CD4-positive, CD25-positive, alpha-beta regulatory T cell (primary cell): ENCODE data around the gene OR8D2. TPM values are rescaled to one million over a fixed set of nuclear protein-coding genes. Genes with fewer than 3 reads are reported as not detected.

Source experiments
- ATAC-seq, 2 donors: fragments of 150-1000 bp; cut with Tn5 transposase; one replicate each; pipeline ENCODE4 v1.10.0; 2021; ENCODE audit warnings: low read depth in 2 of 2, moderate number of reproducible peaks in 2 of 2, moderate library complexity in 1 of 2
- DNase-seq, 3 donors: peaks; one replicate each; pipeline versions ENCODE4 v3.0.0 to v3.0.0-alpha.2; 2012 to 2022; ENCODE audit warnings: mixed read lengths in 1 of 3
- H3K27ac ChIP-seq: one replicate; pipeline ENCODE4 v1.7.0; 2013; ENCODE audit warnings: mild to moderate bottlenecking, low read length; ENCODE audit not compliant: insufficient read depth, poor library complexity, severe bottlenecking
- H3K27me3 ChIP-seq: one replicate; pipeline ENCODE4 v1.7.0; 2013; ENCODE audit warnings: low read length; ENCODE audit not compliant: control insufficient read depth, insufficient read depth
- H3K36me3 ChIP-seq: one replicate; pipeline ENCODE4 v1.7.0; 2013; ENCODE audit warnings: mild to moderate bottlenecking, low read length, moderate library complexity; ENCODE audit not compliant: control insufficient read depth, insufficient read depth
- H3K4me1 ChIP-seq: 2 replicates; pipeline ENCODE4 v1.7.0; 2013; ENCODE audit warnings: mild to moderate bottlenecking, low read length; ENCODE audit not compliant: insufficient read depth, control insufficient read depth, poor library complexity, severe bottlenecking
- H3K4me3 ChIP-seq: one replicate; pipeline ENCODE4 v1.7.0; 2013; ENCODE audit warnings: low read depth, mild to moderate bottlenecking, low read length, moderate library complexity
- H3K9me3 ChIP-seq, 2 experiments: 1 replicate in 1 of 2; 2 replicates in 1 of 2; pipeline ENCODE4 v1.7.0; 2013; ENCODE audit warnings: low read length in 2 of 2, mild to moderate bottlenecking in 1 of 2, moderate library complexity in 1 of 2; ENCODE audit not compliant: control insufficient read depth in 2 of 2
- H3K27ac Mint-ChIP-seq, 3 donors: one replicate each; pipeline ENCODE4 v1.8.0; 2020 to 2022; ENCODE audit warnings: mild to moderate bottlenecking in 3 of 3, mixed read lengths in 3 of 3, moderate library complexity in 2 of 3
- H3K27me3 Mint-ChIP-seq: one replicate; pipeline ENCODE4 v1.8.0; 2022; ENCODE audit warnings: mild to moderate bottlenecking, mixed read lengths
- H3K36me3 Mint-ChIP-seq: one replicate; pipeline ENCODE4 v1.8.0; 2020; ENCODE audit warnings: mixed read lengths
- H3K4me1 Mint-ChIP-seq, 4 donors: one replicate each; pipeline ENCODE4 v1.8.0; 2020 to 2022; ENCODE audit warnings: mixed read lengths in 4 of 4, mild to moderate bottlenecking in 1 of 4
- H3K4me3 Mint-ChIP-seq, 4 donors: one replicate each; pipeline ENCODE4 v1.8.0; 2020 to 2022; ENCODE audit warnings: mild to moderate bottlenecking in 4 of 4, mixed read lengths in 4 of 4, moderate library complexity in 3 of 4
- H3K9me3 Mint-ChIP-seq, 7 donors: one replicate each; pipeline ENCODE4 v1.8.0; 2020 to 2022; ENCODE audit warnings: mixed read lengths in 7 of 7, mild to moderate bottlenecking in 3 of 7, moderate library complexity in 2 of 7
- polyA plus RNA-seq, 4 donors: library from polyadenylated mRNA; unstranded; fragments of 300-500 nt; fragmentation: Illumina TruSeq; gene quantifications; one replicate each; pipeline ENCODE4 v1.2.3, GENCODE V29; 2021
- total RNA-seq: library from RNA; stranded (reverse); gene quantifications from one replicate; pipeline ENCODE4 v1.2.3, GENCODE V29; 2022

Gene OR8D2, protein sequence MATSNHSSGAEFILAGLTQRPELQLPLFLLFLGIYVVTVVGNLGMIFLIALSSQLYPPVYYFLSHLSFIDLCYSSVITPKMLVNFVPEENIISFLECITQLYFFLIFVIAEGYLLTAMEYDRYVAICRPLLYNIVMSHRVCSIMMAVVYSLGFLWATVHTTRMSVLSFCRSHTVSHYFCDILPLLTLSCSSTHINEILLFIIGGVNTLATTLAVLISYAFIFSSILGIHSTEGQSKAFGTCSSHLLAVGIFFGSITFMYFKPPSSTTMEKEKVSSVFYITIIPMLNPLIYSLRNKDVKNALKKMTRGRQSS
- total RNA-seq (not detected), polyA plus RNA-seq (not detected)

DNA sequence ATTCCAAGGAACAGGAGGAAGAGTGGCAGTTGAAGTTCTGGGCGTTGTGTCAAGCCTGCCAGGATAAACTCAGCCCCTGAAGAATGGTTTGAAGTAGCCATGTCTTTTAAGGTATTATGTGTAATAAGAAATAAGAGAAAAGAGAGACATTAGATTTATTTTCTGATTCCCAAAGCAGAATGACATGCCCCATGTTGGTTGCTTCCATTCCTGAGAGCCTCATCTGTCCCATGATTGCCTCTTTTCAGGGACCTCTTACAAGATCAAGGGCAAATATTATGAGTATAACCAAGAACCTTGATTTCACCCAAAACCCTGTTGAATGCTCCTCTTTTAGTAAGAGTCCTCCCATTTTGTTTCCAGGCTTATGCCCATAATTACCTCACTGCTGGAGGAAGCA lies at the start of gene OR8D2:
OR8D2 (minus strand) TSS at position 101 of the 400 bp plus-strand sequence; CDS start at position 101, 0 bp downstream.
- Mint-ChIP-seq H3K36me3 (no peaks in the 10 kb centered on the region), H3K27me3 (no peaks in the 10 kb centered on the region), H3K4me3 (no peak within 1 kb of the TSS), H3K27ac (peak within 1 kb of the TSS in 1 of 3 donors; percentile 22), H3K4me1 (no peaks in the 10 kb centered on the region), H3K9me3 (peaks cover 0 to 4% (median 0%) of the 10 kb centered on the region in 7 donors)
- H3K4me1 ChIP-seq = no peaks in the 10 kb centered on the region
- no peak within 1 kb of the TSS for H3K27ac ChIP-seq
- H3K4me3 ChIP-seq = no peak within 1 kb of the TSS
- H3K9me3 ChIP-seq = no peaks in the 10 kb centered on the region
- H3K36me3 ChIP-seq = no peaks in the 10 kb centered on the region
- no peaks in the 10 kb centered on the region for H3K27me3 ChIP-seq
- DNase-seq (no peak), ATAC-seq (no peak)

DNA sequence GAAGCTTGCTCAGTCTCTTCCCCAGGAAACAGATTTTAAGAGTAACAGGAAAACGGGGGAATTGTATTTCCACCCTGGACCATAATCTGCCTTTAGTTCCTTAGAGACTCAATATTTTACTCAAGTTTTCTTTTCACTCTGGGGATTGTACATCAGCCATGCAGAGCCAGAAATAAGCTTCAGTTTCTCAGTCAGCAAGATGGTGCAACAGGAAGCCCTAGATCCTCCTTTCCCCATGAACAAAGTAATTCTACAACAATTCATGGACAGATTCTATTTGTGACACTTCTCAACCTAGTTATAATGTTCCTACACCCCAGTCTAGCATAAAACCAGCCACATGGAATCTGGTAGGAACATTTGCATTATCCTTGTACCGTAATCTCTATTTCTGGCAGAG lies 39.6 kb upstream of the OR8D2 start:
- H3K36me3 Mint-ChIP-seq = no peaks in the 10 kb centered on the region
- Histone ChIP-seq H3K27ac (no peak overlapping the region), H3K4me1 (no peaks in the 10 kb centered on the region), H3K4me3 (no peak overlapping the region), H3K27me3 (no peaks in the 10 kb centered on the region), H3K9me3 (no peaks in the 10 kb centered on the region), H3K36me3 (no peaks in the 10 kb centered on the region)
- H3K4me1 Mint-ChIP-seq = no peaks in the 10 kb centered on the region
- ATAC-seq = no peak
- H3K27me3 Mint-ChIP-seq = no peaks in the 10 kb centered on the region
- no peak for DNase-seq
- no peak overlapping the region for H3K27ac Mint-ChIP-seq
- H3K9me3 Mint-ChIP-seq = peaks cover 0 to 1% (median 0%) of the 10 kb centered on the region in 7 donors
- no peak overlapping the region for H3K4me3 Mint-ChIP-seq

DNA sequence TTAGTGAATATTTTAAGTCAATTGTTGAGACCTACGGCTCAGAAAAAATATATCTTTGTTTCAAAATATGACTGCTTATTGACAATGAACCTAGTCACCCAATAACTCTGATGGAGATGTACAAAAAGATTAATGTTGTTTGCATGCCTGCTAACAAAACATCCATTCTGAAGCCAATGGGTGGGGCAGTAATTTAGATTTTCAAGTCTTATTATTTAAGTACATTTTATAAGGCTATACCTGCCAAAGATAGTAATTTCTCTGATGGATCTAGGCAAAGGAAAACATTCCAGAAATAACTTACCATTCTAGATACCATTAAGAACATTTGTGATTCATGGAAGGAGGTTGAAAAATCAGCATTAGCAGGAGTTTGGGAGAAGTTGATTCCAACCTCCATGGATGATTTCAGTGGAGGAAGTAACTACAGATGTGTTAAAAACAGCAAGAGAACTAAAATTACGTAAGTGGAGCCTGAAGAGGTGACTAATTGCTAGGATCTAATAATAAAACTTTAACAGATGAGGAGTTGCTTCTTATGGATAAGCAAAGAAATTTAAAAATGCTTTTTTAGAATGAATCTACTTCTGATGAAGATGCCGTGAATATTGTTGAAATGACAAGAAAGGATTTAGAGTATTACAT lies 26.4 kb upstream of the OR8D2 start:
- Mint-ChIP-seq H3K4me1 (no peaks in the 10 kb centered on the region), H3K27ac (no peak overlapping the region), H3K27me3 (no peaks in the 10 kb centered on the region), H3K4me3 (no peak overlapping the region), H3K9me3 (peaks cover 4 to 18% (median 5%) of the 10 kb centered on the region in 7 donors), H3K36me3 (no peaks in the 10 kb centered on the region)
- Histone ChIP-seq H3K4me3 (no peak overlapping the region), H3K4me1 (no peaks in the 10 kb centered on the region), H3K27ac (no peak overlapping the region), H3K27me3 (no peaks in the 10 kb centered on the region), H3K9me3 (no peaks in the 10 kb centered on the region), H3K36me3 (no peaks in the 10 kb centered on the region)
- no peak for ATAC-seq
- DNase-seq = no peak

DNA sequence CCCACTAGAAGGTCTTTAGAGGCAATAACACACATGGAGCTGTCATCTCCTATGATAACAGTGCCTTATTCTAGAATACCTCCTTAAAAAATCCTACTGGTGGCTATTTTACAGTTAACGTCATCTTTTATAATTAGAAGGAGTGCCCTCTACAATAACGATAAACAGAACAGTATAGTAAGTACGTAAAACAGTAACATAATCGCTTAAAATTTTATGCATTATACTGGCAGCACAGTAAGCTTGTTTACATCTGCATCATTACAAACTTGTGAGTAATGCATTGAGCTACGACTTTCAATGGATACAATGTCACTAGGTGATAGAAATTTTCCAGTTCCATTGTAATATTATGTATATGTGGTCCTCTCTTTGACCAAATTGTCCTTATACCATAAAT lies 24.3 kb upstream of the OR8D2 start:
- ATAC-seq = no peak
- Mint-ChIP-seq H3K9me3 (peaks cover 0 to 12% (median 2%) of the 10 kb centered on the region in 7 donors), H3K4me3 (no peak overlapping the region), H3K27ac (no peak overlapping the region), H3K27me3 (no peaks in the 10 kb centered on the region), H3K4me1 (no peaks in the 10 kb centered on the region), H3K36me3 (no peaks in the 10 kb centered on the region)
- no peak for DNase-seq
- Histone ChIP-seq H3K4me1 (no peaks in the 10 kb centered on the region), H3K36me3 (no peaks in the 10 kb centered on the region), H3K9me3 (no peaks in the 10 kb centered on the region), H3K4me3 (no peak overlapping the region), H3K27me3 (no peaks in the 10 kb centered on the region), H3K27ac (no peak overlapping the region)

DNA sequence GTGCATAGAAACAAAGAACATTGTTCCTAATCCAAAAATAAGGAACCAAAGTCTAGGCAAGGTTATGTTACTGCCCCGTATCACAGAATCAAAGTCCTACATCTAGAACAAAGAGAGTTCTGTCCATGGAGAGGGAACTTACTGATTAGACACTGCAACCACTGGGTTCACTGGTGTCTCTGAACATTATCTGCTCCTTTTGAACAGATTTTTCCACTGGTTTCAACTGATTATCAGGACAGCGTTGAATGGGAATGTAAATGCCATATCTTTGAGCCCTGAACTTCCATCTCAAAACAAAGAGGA lies 20.1 kb upstream of the OR8D2 start:
- H3K27me3 ChIP-seq = no peaks in the 10 kb centered on the region
- no peaks in the 10 kb centered on the region for H3K4me1 ChIP-seq
- Mint-ChIP-seq H3K27ac (no peak overlapping the region), H3K9me3 (peaks cover 0 to 3% (median 0%) of the 10 kb centered on the region in 7 donors), H3K36me3 (no peaks in the 10 kb centered on the region), H3K27me3 (no peaks in the 10 kb centered on the region), H3K4me3 (no peak overlapping the region), H3K4me1 (no peaks in the 10 kb centered on the region)
- ATAC-seq (no peak), DNase-seq (no peak)
- no peak overlapping the region for H3K4me3 ChIP-seq
- no peak overlapping the region for H3K27ac ChIP-seq
- H3K36me3 ChIP-seq = no peaks in the 10 kb centered on the region
- H3K9me3 ChIP-seq = no peaks in the 10 kb centered on the region

DNA sequence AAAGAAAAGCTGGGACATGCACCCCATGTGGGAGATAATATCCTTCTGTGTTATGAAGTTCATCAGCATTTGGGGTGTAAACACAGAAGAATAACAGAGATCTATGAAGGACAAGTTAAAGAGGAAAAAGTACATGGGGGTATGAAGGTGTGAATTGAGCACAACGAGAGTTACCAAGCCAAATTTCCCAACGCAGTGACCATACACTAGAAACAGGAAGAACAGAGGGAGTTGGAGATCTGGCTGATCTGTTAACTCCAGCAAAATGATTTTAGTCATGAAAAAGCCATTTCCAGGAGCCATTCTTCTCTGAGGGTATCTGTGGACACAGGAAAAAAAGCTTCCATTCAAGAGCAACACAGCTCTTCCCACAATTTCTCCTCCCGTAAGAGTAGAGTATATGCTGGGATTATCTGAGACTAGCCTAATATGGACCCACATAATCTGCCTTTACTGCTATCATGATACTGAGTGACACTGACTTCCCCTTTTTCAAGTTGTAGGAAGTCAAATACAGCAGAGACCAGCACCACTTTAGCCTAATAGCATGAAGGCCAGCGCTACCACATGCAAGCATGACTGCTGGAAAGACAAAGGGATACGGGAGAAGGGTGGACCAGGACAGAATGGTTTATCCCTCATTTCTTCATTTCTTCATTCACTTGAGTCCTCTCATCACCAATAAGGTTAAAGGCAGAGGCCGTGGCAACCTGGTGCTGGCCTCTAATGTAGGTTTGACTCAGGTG lies 19.6 kb upstream of the OR8D2 start:
- Mint-ChIP-seq H3K36me3 (no peaks in the 10 kb centered on the region), H3K9me3 (peaks cover 0 to 1% (median 0%) of the 10 kb centered on the region in 7 donors), H3K4me3 (no peak overlapping the region), H3K27ac (no peak overlapping the region), H3K4me1 (no peaks in the 10 kb centered on the region), H3K27me3 (no peaks in the 10 kb centered on the region)
- DNase-seq (no peak), ATAC-seq (no peak)
- H3K36me3 ChIP-seq = no peaks in the 10 kb centered on the region
- H3K4me3 ChIP-seq = no peak overlapping the region
- H3K4me1 ChIP-seq = no peaks in the 10 kb centered on the region
- H3K9me3 ChIP-seq = no peaks in the 10 kb centered on the region
- H3K27ac ChIP-seq = no peak overlapping the region
- H3K27me3 ChIP-seq = no peaks in the 10 kb centered on the region

DNA sequence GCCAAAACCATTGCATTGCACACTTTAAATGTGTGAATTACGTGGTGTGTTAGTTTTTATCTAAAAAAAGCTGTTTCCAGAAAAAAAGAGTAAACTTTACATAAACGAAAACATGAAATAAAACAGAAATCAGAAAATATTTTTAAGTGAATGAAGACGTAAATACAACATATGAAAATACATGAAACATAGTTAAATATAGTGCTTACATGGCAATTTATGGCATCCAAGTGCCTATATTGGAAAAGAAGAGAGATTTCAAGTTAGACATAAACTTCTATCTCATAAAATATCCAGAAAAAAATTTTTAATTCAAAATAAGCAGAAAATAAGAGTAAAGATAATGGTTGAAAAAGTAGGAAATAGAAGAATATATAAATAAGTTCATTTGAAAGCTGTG lies 11.9 kb upstream of the OR8D2 start:
- H3K4me1 Mint-ChIP-seq = no peaks in the 10 kb centered on the region
- no peaks in the 10 kb centered on the region for H3K36me3 Mint-ChIP-seq
- H3K9me3 Mint-ChIP-seq = peaks cover 0 to 3% (median 0%) of the 10 kb centered on the region in 7 donors
- Histone ChIP-seq H3K4me3 (no peak overlapping the region), H3K36me3 (no peaks in the 10 kb centered on the region), H3K27me3 (no peaks in the 10 kb centered on the region), H3K27ac (no peak overlapping the region), H3K9me3 (no peaks in the 10 kb centered on the region), H3K4me1 (no peaks in the 10 kb centered on the region)
- H3K27me3 Mint-ChIP-seq = no peaks in the 10 kb centered on the region
- no peak for ATAC-seq
- H3K4me3 Mint-ChIP-seq = no peak overlapping the region
- no peak for DNase-seq
- H3K27ac Mint-ChIP-seq = no peak overlapping the region
